Activated CD4-positive, alpha-beta memory T cell treated with anti-CD3 and anti-CD28 coated beads, Interleukin-2, amount 10 ng/mL, durations not matched to agents 7 days and 5 days (primary cell): ENCODE measurements around the gene NIT1. TPM values are rescaled to one million over a fixed set of nuclear protein-coding genes. Genes with fewer than 3 reads are reported as not detected.

Source experiments
- total RNA-seq, 2 experiments: library from RNA; stranded (reverse); gene quantifications; one replicate each; pipeline ENCODE4 v1.2.3, GENCODE V29; 2021

The NIT1 gene
- total RNA-seq, 2 experiments from 2014 or later = 50.8 to 51.5 TPM

Other genes with a start within 250 kb of the NIT1 start
- not detected for gene ITLN1, start 232.9 kb upstream of the NIT1 start, total RNA-seq
- not detected for gene ITLN2, start 163.3 kb upstream of the NIT1 start, total RNA-seq
- 10 to 100 TPM; 13.9 to 16.2 TPM for gene F11R, start 97.0 kb upstream of the NIT1 start, total RNA-seq
- 10 to 100 TPM; 56.1 to 63.8 TPM for gene TSTD1, start 79.1 kb upstream of the NIT1 start, total RNA-seq
- 10 to 100 TPM; 67.4 to 68.0 TPM for gene USF1, start 72.1 kb upstream of the NIT1 start, total RNA-seq
- 100 to 1,000 TPM; 331 to 339 TPM for gene ARHGAP30, start 48.2 kb upstream of the NIT1 start, total RNA-seq
- not detected for gene NECTIN4, start 28.5 kb upstream of the NIT1 start, total RNA-seq
- gene KLHDC9, start 19.7 kb upstream of the NIT1 start, total RNA-seq = 1 to 10 TPM; 1.2 TPM
- 10 to 100 TPM; 76.6 to 78.8 TPM for gene PFDN2, start 68 bp upstream of the NIT1 start, total RNA-seq
- gene DEDD, start 14.6 kb downstream of the NIT1 start, total RNA-seq = 10 to 100 TPM; 38.2 to 40.0 TPM
- gene UFC1, start 35.9 kb downstream of the NIT1 start, total RNA-seq = 100 to 1,000 TPM; 103 to 113 TPM
- 10 to 100 TPM; 32.5 to 34.8 TPM for gene USP21, start 41.4 kb downstream of the NIT1 start, total RNA-seq
- gene PPOX, start 48.3 kb downstream of the NIT1 start, total RNA-seq = 10 to 100 TPM; 32.9 to 33.2 TPM
- gene B4GALT3, start 59.4 kb downstream of the NIT1 start, total RNA-seq = 10 to 100 TPM; 55.0 to 56.7 TPM
- 1 to 10 TPM in 1 of 2 experiments, under 1 TPM in 1; 0.83 to 1.2 TPM for gene ADAMTS4, start 80.9 kb downstream of the NIT1 start, total RNA-seq
- gene NDUFS2, start 84.3 kb downstream of the NIT1 start, total RNA-seq = 10 to 100 TPM; 83.0 to 87.3 TPM
- gene FCER1G, start 97.2 kb downstream of the NIT1 start, total RNA-seq = 1 to 10 TPM; 1.1 to 1.3 TPM
- gene APOA2, start 105.5 kb downstream of the NIT1 start, total RNA-seq = not detected
- gene TOMM40L, start 108.0 kb downstream of the NIT1 start, total RNA-seq = 10 to 100 TPM; 17.4 to 18.1 TPM
- not detected for gene NR1I3, start 120.1 kb downstream of the NIT1 start, total RNA-seq
- under 1 TPM in 1 of 2 experiments, not detected in 1; 0.28 TPM for gene PCP4L1, start 140.6 kb downstream of the NIT1 start, total RNA-seq
- gene MPZ, start 191.9 kb downstream of the NIT1 start, total RNA-seq = 1 to 10 TPM; 5.9 to 8.1 TPM
- gene SDHC, start 196.3 kb downstream of the NIT1 start, total RNA-seq = 100 to 1,000 TPM; 172 to 173 TPM
- gene CFAP126, start 249.8 kb downstream of the NIT1 start, total RNA-seq = not detected